Measurements from ENCODE around the gene RNF144A.

The RNF144A gene

GRCh38 chr2:6948677-6949351, 31.6 kb downstream of the RNF144A start:
- DNase-seq: no peak

GRCh38 chr2:6951046-6951445, 33.8 kb downstream of the RNF144A start:
- no peak for DNase-seq

GRCh38 chr2:6952101-6952500, 34.9 kb downstream of the RNF144A start:
- DNase-seq: no peak

GRCh38 chr2:6954586-6954985, 37.4 kb downstream of the RNF144A start:
- DNase-seq: no peak

- DNase-seq: no peak
Measured at GRCh38 chr2:6955511-6956136, 38.4 kb downstream of the RNF144A start.

GRCh38 chr2:6956566-6956965, 39.4 kb downstream of the RNF144A start:
- no peak for DNase-seq

- DNase-seq: no peak
Measured at GRCh38 chr2:6957031-6957714, 40.0 kb downstream of the RNF144A start.

GRCh38 chr2:6957910-6958615, 40.9 kb downstream of the RNF144A start:
- no peak for DNase-seq

- no peak for DNase-seq
Measured at GRCh38 chr2:6958616-6959235, 41.5 kb downstream of the RNF144A start.

GRCh38 chr2:6959751-6960150, 42.5 kb downstream of the RNF144A start:
- DNase-seq: no peak

- DNase-seq: no peak
Measured at GRCh38 chr2:6960659-6961058, 43.4 kb downstream of the RNF144A start.

GRCh38 chr2:6963727-6964126, 46.5 kb downstream of the RNF144A start:
- no peak for DNase-seq

GRCh38 chr2:6965071-6965795, 48.0 kb downstream of the RNF144A start:
- no peak for DNase-seq

- no peak for DNase-seq
Measured at GRCh38 chr2:6966446-6966940, 49.3 kb downstream of the RNF144A start.

GRCh38 chr2:6967301-6967700, 50.1 kb downstream of the RNF144A start:
- no peak for DNase-seq

GRCh38 chr2:6968319-6969100, 51.3 kb downstream of the RNF144A start:
- no peak for DNase-seq

GRCh38 chr2:6970551-6970950, 53.3 kb downstream of the RNF144A start:
- no peak for DNase-seq

- DNase-seq: no peak
Measured at GRCh38 chr2:6970976-6971480, 53.8 kb downstream of the RNF144A start.

- no peak for DNase-seq
Measured at GRCh38 chr2:6971502-6971901, 54.3 kb downstream of the RNF144A start.

- DNase-seq: no peak
Measured at GRCh38 chr2:6972067-6972710, 55.0 kb downstream of the RNF144A start.

Measured in activated T-cell treated with anti-CD3 and anti-CD28 coated beads, Interleukin-2, amount 50 U/mL, for 1 hour (primary cell).